ENCODE data around the gene CANX. TPM values are rescaled to one million over a fixed set of nuclear protein-coding genes. Genes with fewer than 3 reads are reported as not detected.

CANX gene
- polyA plus RNA-seq, 1 experiment, result 817 TPM

GRCh38 chr5:179746872-179747271 lies 48.1 kb downstream of the CANX start:
- POLR2A ChIA-PET, result no interaction called here
- no peak overlapping the region for H3K27ac ChIP-seq (ENCODE audit: low read depth, low read length)
- H3K27me3 ChIP-seq (ENCODE audit: control insufficient read depth, insufficient read depth, low read length), result no peaks in the 10 kb centered on the region
- H3K9me3 ChIP-seq (ENCODE audit: control insufficient read depth, insufficient read depth, low read length), result no peaks in the 10 kb centered on the region; the same call in 1 of the 2 replicates
- TF ChIP-seq, protein P1, sequence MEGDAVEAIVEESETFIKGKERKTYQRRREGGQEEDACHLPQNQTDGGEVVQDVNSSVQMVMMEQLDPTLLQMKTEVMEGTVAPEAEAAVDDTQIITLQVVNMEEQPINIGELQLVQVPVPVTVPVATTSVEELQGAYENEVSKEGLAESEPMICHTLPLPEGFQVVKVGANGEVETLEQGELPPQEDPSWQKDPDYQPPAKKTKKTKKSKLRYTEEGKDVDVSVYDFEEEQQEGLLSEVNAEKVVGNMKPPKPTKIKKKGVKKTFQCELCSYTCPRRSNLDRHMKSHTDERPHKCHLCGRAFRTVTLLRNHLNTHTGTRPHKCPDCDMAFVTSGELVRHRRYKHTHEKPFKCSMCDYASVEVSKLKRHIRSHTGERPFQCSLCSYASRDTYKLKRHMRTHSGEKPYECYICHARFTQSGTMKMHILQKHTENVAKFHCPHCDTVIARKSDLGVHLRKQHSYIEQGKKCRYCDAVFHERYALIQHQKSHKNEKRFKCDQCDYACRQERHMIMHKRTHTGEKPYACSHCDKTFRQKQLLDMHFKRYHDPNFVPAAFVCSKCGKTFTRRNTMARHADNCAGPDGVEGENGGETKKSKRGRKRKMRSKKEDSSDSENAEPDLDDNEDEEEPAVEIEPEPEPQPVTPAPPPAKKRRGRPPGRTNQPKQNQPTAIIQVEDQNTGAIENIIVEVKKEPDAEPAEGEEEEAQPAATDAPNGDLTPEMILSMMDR (IDR thresholded peaks at IDR 0.05; ENCODE audit: low read depth, low read length), result no peak
- no peak overlapping the region for H3K4me3 ChIP-seq (ENCODE audit: low read depth, low read length)
- DNase-seq (ENCODE audit: low read depth, low spot score), result no peak
- CTCF ChIA-PET, result interaction anchor here (0.6 to 0.7 kb wide), 2 partner anchors 49 to 171 kb away, joined by 4 to 5 read pairs; no protein-coding TSS in a partner anchor

- ChIA-PET POLR2A (no interaction called here), CTCF (interaction anchor here (0.6 to 0.7 kb wide), 2 partner anchors 48 to 172 kb away, joined by 4 to 5 read pairs; no protein-coding TSS in a partner anchor)
- no peak overlapping the region for H3K27ac ChIP-seq (ENCODE audit: low read depth, low read length)
- DNase-seq (ENCODE audit: low read depth, low spot score), result no peak
- H3K27me3 ChIP-seq (ENCODE audit: control insufficient read depth, insufficient read depth, low read length), result no peaks in the 10 kb centered on the region
- TF ChIP-seq, protein P1 (IDR thresholded peaks at IDR 0.05; ENCODE audit: low read depth, low read length), result no peak
- H3K9me3 ChIP-seq (ENCODE audit: control insufficient read depth, insufficient read depth, low read length), result no peaks in the 10 kb centered on the region; the same call in 1 of the 2 replicates
- H3K4me3 ChIP-seq (ENCODE audit: low read depth, low read length), result no peak overlapping the region
Observed at GRCh38 chr5:179747811-179748210, 49.0 kb downstream of the CANX start.

GRCh38 chr5:179749857-179750508 lies 51.2 kb downstream of the CANX start:
- Histone ChIP-seq H3K27me3 (ENCODE audit: control insufficient read depth, insufficient read depth, low read length) (no peaks in the 10 kb centered on the region), H3K27ac (ENCODE audit: low read depth, low read length) (no peak overlapping the region), H3K9me3 (ENCODE audit: control insufficient read depth, insufficient read depth, low read length) (no peaks in the 10 kb centered on the region; the same call in 1 of the 2 replicates), H3K4me3 (ENCODE audit: low read depth, low read length) (no peak overlapping the region)
- TF ChIP-seq, protein P1 (IDR thresholded peaks at IDR 0.05; ENCODE audit: low read depth, low read length), result no peak
- ChIA-PET POLR2A (no interaction called here), CTCF (interaction anchor here (0.7 to 1.3 kb wide), 3 partner anchors 11 to 13 kb away, joined by 3 to 5 read pairs (median 3); no protein-coding TSS in a partner anchor)
- no peak for DNase-seq (ENCODE audit: low read depth, low spot score)

- no peak overlapping the region for H3K4me3 ChIP-seq (ENCODE audit: low read depth, low read length)
- POLR2A ChIA-PET, result no interaction called here
- no peak for DNase-seq (ENCODE audit: low read depth, low spot score)
- H3K27me3 ChIP-seq (ENCODE audit: control insufficient read depth, insufficient read depth, low read length), result no peaks in the 10 kb centered on the region
- TF ChIP-seq, protein P1 (IDR thresholded peaks at IDR 0.05; ENCODE audit: low read depth, low read length), result no peak
- H3K27ac ChIP-seq (ENCODE audit: low read depth, low read length), result no peak overlapping the region
- no peaks in the 10 kb centered on the region; the same call in 1 of the 2 replicates for H3K9me3 ChIP-seq (ENCODE audit: control insufficient read depth, insufficient read depth, low read length)
- CTCF ChIA-PET, result no interaction called here
Observed at GRCh38 chr5:179753971-179754370, 55.2 kb downstream of the CANX start.

DNA sequence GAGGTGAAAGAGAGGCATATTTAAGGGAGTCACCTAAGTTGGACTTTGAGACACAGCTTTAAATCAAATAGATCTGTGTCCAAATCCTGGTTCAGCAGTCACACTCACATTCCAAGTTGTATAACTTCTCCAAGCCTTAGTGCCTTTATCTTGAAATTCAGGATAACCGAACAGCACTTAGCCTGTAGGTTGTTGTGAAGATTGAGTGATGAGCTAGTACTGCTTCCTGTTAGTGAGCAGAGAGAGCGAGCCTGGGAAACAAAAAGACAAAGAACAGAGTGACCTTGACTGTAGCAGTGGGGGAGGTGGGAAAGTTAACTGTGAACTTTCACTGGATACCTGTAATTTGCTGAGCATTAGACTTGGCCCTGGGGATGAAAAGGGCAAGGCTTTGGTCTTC lies 56.3 kb downstream of the CANX start:
- Histone ChIP-seq H3K9me3 (ENCODE audit: control insufficient read depth, insufficient read depth, low read length) (no peaks in the 10 kb centered on the region; the same call in 1 of the 2 replicates), H3K27me3 (ENCODE audit: control insufficient read depth, insufficient read depth, low read length) (no peaks in the 10 kb centered on the region), H3K27ac (ENCODE audit: low read depth, low read length) (peak overlapping the region; percentile 39), H3K4me3 (ENCODE audit: low read depth, low read length) (no peak overlapping the region)
- POLR2A ChIA-PET, result no interaction called here
- CTCF ChIA-PET, result interaction anchor here (0.7 kb wide), 2 partner anchors 8 to 35 kb away, joined by 3 read pairs; no protein-coding TSS in a partner anchor
- no peak for DNase-seq (ENCODE audit: low read depth, low spot score)
- TF ChIP-seq, protein P1 (IDR thresholded peaks at IDR 0.05; ENCODE audit: low read depth, low read length), result no peak
